ENCODE measurements around the gene BLM.
"Not testable (repeated sequence)": the region's sequence is repeated elsewhere in the genome, so short reads cannot be mapped to it uniquely, and the experiment has no call there.

Gene BLM

GRCh38 chr15:90716976-90717821 lies at the start of gene BLM:
TSS of gene BLM (plus strand) at chr15:90717346. CDS start at chr15:90747393, 30,047 bp downstream.
- in situ Hi-C loops (cut with MboI; ENCODE audit: low sequenced_read_pairs) = no loop called here

GRCh38 chr15:90667755-90668345 lies 49.3 kb upstream of the BLM start:
- in situ Hi-C loops (cut with MboI; ENCODE audit: low sequenced_read_pairs) = not testable (repeated sequence)

GRCh38 chr15:90670631-90671030 lies 46.5 kb upstream of the BLM start:
- in situ Hi-C loops (cut with MboI; ENCODE audit: low sequenced_read_pairs) = not testable (repeated sequence)

- in situ Hi-C loops (cut with MboI; ENCODE audit: low sequenced_read_pairs) = no loop called here
Measured at GRCh38 chr15:90671216-90671615, 45.9 kb upstream of the BLM start.

GRCh38 chr15:90673357-90673756 lies 43.8 kb upstream of the BLM start:
- in situ Hi-C loops (cut with MboI; ENCODE audit: low sequenced_read_pairs) = not testable (repeated sequence)

- in situ Hi-C loops (cut with MboI; ENCODE audit: low sequenced_read_pairs) = no loop called here
Measured at GRCh38 chr15:90674476-90674875, 42.7 kb upstream of the BLM start.

- in situ Hi-C loops (cut with MboI; ENCODE audit: low sequenced_read_pairs) = no loop called here
Measured at GRCh38 chr15:90675464-90675863, 41.7 kb upstream of the BLM start.

GRCh38 chr15:90677807-90678790 lies 39.0 kb upstream of the BLM start:
- in situ Hi-C loops (cut with MboI; ENCODE audit: low sequenced_read_pairs) = no loop called here

GRCh38 chr15:90679959-90680358 lies 37.2 kb upstream of the BLM start:
- in situ Hi-C loops (cut with MboI; ENCODE audit: low sequenced_read_pairs) = no loop called here

GRCh38 chr15:90680371-90680935 lies 36.7 kb upstream of the BLM start:
- in situ Hi-C loops (cut with MboI; ENCODE audit: low sequenced_read_pairs) = no loop called here

- in situ Hi-C loops (cut with MboI; ENCODE audit: low sequenced_read_pairs) = no loop called here
Measured at GRCh38 chr15:90681056-90681455, 36.1 kb upstream of the BLM start.

- in situ Hi-C loops (cut with MboI; ENCODE audit: low sequenced_read_pairs) = no loop called here
Measured at GRCh38 chr15:90681480-90681879, 35.7 kb upstream of the BLM start.

GRCh38 chr15:90683371-90683770 lies 33.8 kb upstream of the BLM start:
- in situ Hi-C loops (cut with MboI; ENCODE audit: low sequenced_read_pairs) = no loop called here

GRCh38 chr15:90683876-90684275 lies 33.3 kb upstream of the BLM start:
- in situ Hi-C loops (cut with MboI; ENCODE audit: low sequenced_read_pairs) = no loop called here

- in situ Hi-C loops (cut with MboI; ENCODE audit: low sequenced_read_pairs) = no loop called here
Measured at GRCh38 chr15:90684281-90684680, 32.9 kb upstream of the BLM start.

- in situ Hi-C loops (cut with MboI; ENCODE audit: low sequenced_read_pairs) = no loop called here
Measured at GRCh38 chr15:90685591-90686434, 31.3 kb upstream of the BLM start.

- in situ Hi-C loops (cut with MboI; ENCODE audit: low sequenced_read_pairs) = no loop called here
Measured at GRCh38 chr15:90686435-90687218, 30.5 kb upstream of the BLM start.

GRCh38 chr15:90689326-90689961 lies 27.7 kb upstream of the BLM start:
- in situ Hi-C loops (cut with MboI; ENCODE audit: low sequenced_read_pairs) = not testable (repeated sequence)

- in situ Hi-C loops (cut with MboI; ENCODE audit: low sequenced_read_pairs) = no loop called here
Measured at GRCh38 chr15:90690585-90690984, 26.6 kb upstream of the BLM start.

All from HL-60/S4 (cell line).